Hair follicular keratinocyte (primary cell): ENCODE data around the gene MIS18BP1. TPM values are rescaled to one million over a fixed set of nuclear protein-coding genes. Genes with fewer than 3 reads are reported as not detected.

ENCODE experiments used
- total RNA-seq: library from RNA; depleted of rRNA; stranded (reverse); fragments of >200 nt; gene quantifications from 2 replicates; pipeline ENCODE4 v1.2.3, GENCODE V29; 2015

The MIS18BP1 gene
- total RNA-seq: 15.4 and 29.6 TPM in 2 replicates

DNA sequence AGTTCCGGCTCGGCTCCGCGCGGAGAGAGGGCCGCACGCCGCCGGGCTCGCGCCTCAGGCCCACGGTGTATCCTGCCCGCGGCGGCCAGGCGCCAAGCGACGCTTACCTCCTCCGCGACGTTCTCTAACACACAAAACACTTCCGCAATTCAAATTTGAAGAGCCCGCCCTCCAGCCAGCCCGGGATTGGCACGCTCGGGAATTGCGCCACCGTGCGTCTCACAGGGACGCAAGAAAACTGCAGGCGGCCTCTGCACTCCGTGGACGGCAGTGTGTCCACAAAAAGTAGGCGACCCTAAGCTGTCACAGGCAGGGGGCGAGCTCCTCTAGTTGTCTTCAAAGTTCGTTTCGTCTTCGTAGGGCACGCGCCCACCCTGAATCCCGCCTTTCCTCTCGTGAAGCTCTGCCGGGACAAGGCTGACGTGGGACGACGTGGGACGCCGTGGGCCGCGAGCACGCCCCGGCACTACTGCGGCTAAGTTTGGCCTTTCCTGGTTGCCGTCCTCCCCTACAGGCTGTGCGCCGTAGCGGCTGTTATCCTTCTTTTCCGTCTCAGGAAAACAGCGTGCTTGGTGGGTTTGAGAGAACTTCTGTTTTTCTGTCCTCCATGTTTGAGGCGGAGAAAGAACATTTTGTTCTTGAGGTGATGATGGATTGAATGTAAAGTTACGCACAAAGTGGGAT, at the start of gene MIS18BP1:
Gene MIS18BP1 (minus strand): TSS at position 133 of the 684 bp plus-strand sequence. CDS start 5,916 bp downstream, outside the sequence.

Other genes starting within 250 kb of the MIS18BP1 start
- gene PRPF39, start 169.1 kb downstream of the MIS18BP1 start, total RNA-seq: 11.8 and 14.0 TPM in 2 replicates
- 31.8 and 39.1 TPM in 2 replicates for gene FKBP3, start 118.7 kb downstream of the MIS18BP1 start, total RNA-seq
- gene FANCM, start 117.3 kb downstream of the MIS18BP1 start, total RNA-seq: 2.7 and 5.8 TPM in 2 replicates